GM19467 (cell line): ENCODE measurements around the gene KCNN3.

Source experiments
- ATAC-seq: cut with Tn5 transposase; IDR thresholded peaks from one replicate; pipeline ENCODE4 v1.9.1; 2021; ENCODE audit warnings: mild to moderate bottlenecking, moderate library complexity; ENCODE audit not compliant: unreplicated experiment

KCNN3 gene

DNA sequence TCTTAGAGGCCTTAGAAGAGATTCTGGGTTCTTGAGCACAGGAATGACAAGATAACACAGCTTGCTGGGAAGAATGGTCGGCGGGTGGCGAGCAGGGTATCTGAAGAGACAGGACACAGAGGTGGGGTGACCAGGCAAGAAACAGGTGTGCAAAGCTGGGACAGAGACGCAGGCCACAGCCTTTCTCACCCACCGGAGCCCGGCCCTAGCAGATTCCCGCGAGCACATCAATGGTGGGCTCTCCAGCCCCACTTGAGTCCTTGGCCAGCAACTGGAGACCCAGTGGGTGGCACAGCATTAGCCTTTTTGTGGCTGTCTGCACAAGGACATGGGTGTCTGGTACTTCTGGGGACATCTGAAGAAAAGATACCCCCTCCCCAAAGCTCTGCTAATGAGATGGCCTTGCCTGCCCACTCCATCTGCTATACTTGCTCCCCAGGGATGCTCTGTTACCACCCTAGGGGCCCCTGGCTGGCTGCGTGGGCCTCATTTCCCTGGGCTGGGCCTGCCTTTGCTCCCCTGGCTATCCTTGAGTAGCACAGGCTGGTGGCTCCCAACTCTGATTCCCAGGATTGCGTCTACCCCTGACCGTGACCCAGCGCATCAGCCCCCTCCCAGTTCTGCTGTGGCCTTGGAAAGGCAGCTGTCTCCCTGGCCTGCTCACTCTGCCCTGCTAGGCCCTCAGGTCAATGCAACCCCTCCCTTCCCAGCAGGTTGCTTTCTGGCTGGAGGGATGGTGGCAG lies 134.8 kb downstream of the KCNN3 start:
- no peak for ATAC-seq

DNA sequence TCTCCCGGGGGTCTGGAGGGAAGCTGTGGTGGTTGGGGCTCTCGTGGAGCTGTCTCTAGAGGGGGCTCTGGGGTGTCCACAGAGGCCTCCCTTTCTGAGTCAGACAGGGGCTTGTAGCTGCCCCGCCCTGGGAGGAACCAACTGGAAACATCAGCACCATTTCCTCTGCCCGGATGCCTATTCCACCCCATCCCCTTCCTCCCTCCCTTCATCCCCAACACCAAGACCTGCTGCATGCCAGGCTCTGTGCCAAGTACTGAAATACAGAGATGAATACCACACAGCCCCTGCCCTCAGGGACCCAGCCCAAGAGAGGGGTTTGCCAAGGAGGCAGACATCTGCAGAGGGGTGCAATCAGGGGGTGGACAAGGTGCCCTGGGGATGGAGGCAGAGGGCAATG lies 136.5 kb downstream of the KCNN3 start:
- no peak for ATAC-seq

DNA sequence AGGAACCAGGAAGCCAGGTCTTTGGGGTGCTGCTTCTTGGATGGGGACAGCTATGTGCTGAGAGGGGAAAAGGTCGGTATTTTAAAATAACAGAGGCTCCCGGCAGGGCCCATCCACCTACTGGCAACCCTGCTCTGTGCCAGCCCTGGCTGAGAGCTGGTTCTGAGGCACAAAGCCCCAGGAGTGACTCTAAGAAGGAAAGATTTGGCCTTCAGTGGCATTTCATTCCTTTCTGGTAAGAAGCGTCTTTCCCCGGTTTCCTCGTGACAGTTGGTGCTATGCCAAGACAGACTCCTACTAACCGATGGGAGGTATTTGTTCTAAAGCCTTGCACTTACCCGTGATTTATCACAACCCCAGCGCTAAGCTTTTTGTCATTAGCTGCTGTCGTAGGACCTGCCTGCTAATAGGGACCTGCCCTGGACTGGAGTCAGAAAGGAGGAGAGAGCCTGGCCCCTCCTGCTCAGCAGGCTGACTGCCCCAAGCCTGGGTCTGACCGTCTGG lies 139.0 kb downstream of the KCNN3 start:
- no peak for ATAC-seq

DNA sequence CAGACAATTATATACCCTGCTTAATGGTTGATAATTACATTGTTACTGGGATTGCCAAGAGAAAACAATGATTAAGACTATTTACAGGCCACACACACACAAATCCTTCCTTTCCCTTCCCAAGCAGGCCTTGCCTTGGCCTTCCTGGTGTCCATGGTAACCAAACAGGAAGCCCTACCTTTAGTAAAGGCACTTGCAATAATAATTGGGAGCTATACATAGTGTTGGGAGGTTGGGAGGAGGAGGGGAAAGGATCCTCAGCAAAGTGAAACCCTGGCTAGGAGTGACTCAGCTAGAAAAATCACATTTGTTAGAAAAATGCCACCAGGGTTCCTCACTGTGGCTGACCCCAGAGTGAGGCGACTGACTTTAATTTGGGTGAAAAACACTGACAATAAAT lies 139.8 kb downstream of the KCNN3 start:
- no peak for ATAC-seq

DNA sequence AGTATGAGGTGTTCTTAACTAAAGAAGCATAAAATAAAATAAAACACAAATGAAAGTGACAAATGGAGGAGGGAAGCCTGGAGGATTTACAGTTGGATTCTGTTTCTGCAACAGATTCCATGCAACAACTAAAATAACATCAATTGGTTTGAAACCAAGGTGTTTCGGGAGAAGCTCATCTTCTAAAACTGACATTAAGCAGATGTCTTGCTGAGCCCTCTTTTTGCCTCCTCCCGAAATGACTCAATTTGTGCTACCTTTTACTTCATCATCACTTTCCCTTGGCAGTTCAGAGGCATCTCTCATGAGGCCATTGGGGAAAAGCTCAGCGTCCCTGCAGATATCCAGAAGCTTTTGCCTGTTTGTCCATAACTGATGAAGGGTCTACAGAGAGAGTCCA lies 140.5 kb downstream of the KCNN3 start:
- ATAC-seq, result no peak

DNA sequence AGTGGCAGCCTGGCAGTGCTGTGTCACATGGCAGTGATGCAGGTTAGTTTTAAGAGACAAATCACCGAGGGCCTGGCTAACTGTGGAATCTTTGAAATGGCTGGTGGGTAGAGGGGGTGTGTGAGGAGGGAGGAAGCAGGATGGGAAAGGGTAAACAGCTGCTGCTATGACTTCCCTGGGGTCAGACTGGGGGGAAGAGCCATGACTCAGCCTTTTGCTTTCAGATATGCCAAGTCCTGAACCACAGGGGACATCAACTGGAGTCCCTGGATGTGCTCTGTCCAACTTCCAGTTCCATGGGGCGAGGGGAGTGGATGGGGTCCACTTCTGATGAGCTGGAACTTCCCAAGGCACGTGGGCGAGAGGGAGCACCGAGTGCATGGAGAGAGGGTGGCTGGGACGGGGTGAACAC lies 141.0 kb downstream of the KCNN3 start:
- no peak for ATAC-seq

DNA sequence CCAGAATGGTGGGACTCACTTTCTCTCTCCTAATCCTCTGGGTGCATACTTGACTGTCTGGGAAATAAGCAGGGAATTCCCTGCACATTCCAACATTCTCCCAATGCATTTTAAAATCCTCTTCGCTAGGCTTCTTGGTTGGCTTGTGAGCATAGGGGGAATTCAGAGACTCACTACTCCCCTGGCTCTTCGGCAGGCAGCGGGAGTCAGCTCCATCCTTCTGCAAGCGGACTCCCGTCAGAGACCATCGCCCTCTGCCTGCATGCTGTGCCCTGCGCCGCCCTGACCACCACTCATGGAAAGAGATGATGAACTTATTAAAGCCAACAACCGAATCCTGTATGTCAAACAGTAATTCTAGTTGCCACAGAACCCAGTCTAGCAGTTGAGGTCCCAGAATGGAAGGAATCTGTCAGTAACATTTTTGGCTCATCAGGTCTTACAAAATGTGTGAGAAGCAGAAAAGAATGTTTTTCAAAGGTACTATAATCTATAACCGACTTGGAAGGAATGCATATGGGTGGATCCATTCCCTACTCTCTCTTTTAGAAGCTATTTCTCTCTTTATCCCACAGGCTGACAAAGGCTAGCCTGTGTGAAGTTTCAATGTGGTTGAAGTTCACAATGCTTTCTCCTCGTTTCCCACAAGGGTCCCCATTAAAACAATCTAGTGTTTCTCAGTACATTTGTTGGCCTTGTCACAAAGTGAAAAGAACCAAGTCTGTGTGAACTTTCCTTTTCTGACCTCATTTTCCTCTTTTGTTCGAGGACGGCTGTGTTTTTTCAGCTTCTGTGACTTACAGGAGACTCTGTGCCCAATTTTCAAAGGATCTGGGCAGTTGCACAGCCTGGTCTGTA lies 143.0 kb downstream of the KCNN3 start:
- no peak for ATAC-seq

DNA sequence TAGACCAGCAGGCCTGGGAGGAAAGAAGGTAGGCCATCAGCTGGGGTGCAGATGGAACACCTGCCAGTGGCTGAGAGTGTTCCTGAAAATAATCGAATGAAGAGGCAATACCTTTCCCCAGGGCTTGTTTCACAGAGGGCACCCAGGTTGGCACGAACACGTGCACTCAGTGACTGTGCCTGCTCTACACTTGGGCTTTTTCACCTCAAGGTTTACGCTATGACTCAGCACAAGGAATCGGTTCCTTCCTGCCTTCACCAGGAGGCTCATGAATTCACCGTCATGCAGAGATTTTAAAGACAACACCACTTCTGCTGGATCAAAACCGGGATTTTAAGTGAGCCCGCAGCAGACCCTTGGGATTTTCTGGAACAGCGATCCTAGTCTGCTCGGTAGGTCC lies 143.6 kb downstream of the KCNN3 start:
- no peak for ATAC-seq

DNA sequence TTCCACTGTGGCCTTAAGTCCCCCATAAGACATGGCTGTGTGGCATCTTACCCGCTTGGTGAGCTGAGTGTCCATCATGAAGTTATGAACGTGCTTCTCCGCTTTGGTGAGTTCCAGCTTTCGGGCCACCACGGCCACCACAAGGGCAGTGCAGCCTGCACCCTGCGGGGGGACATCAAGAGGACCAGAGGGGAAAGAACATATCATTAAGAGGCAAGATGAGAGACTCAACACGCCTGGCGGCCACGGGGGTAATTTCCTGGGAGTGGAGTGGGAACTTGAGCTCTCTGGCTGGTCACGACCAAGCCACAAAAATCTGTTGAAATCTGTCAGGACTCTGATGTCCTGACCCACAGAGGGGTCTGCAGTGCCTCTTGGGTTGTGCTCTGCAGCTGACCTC lies 144.2 kb downstream of the KCNN3 start:
- no peak for ATAC-seq

DNA sequence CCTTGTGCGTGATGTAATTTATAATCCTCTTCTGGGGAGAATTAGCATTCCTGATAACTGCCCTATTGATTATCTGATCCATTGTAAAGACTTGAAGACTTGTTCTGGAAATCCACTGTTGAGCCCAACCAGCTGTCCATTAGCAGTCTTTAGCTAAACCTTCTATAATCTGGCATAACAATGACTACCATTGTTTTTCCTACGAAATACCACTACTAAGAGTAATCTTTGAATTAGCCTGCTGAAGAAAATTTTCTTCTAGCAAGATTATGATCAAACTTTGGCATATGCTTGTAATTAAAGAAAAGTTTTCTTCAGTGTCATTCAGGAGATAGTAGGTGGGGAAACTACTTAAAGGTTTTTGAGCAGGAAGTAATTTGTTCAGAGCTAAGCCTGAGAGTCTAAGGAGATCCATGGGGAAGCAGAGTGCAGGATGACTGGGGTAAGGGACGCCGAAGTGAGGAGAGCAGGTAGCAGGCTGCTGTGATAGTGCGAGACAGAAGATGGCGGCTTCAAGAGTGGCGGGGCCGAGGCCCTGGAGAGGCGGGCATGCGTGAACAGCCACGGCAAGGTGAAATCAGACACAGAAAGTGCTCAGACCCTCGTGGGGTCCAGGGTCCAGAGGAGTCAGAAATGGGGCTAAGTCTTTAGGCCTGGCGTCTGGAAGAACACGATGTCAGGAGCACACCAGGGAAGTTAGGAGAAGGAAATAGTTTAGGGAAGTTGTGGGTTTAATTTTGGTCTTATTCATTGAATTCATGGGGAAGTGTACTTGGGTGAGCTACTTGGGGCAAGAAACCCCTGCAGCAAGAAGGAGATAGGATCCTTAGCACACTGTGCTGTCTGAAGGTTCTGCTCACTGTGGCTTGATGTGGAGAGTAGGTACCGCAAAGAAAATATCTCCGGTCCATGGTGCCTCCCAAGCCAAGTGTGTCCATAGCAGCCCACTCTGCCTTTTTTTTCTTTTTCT lies 149.5 kb downstream of the KCNN3 start:
- ATAC-seq, result no peak

DNA sequence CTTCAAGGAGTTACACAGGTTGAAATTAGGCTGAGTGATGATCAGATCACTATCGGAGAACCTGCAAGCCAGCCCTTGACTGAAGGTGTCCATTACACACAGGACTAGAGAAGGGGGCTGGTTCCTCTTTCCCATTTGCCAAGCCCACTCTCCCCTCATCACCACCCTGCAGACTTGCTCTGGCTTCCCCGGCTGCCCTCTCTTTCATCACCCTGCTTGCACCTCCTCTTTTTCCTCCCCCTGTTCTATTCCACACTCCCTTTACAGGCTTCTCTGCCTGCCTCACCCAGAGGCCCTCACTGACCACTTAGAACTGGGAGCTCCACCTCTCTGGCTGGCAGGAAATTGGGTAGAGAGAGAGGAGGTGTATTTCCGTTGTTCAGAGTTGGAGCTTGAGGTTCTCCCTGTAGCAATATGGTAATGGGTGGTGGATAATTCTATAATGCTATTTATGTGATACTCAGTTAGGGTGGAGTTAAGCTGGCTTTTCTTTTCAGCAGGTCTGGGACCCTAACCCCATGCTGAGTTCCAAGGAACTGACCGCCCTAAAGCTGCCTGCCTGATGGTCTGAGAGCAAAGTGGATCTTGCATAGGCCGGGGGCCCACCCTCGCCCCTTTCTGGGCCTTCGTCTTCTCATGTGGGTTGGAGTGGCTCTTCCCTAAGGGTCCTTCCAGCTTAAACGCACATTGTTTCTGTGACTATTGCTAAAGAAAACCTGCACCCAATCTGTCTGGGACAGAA lies 150.3 kb downstream of the KCNN3 start:
- no peak for ATAC-seq

DNA sequence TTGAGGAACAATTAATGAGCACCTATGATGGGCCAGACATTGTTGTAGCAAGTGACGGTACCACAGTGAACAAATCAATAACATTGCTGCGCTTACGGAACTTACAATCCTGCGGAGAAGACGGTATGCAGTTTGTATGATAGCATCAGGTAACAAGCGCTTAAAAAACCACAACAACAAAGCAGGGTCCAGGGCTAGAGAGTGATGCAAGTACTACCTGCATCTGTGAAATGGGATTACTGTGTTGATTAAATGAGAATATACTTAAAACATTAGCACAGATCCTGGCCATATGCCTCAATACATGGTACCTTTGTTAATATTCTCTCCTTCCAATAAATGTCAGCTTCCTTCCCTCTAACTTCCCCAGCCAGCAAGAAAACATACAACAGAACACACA lies 151.5 kb downstream of the KCNN3 start:
- no peak for ATAC-seq

DNA sequence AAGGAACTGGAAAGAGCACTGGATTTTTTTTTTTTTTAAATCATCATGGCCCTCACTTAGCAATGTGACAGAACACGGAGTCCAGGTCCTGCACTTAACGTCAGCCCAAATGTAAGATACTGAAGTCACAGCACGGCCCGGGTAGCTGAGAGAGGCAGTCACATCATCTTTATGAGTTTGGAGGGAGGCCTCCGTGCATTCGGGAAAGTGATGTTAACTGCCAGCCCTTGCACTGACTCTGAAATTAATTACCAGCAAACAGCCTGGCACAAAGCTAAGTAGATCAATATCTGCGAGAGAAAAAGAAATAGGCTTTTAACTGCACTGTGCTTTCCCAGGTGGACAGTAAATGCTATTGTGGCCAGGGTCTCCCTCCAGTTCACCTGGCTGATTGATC lies 152.6 kb downstream of the KCNN3 start:
- no peak for ATAC-seq

DNA sequence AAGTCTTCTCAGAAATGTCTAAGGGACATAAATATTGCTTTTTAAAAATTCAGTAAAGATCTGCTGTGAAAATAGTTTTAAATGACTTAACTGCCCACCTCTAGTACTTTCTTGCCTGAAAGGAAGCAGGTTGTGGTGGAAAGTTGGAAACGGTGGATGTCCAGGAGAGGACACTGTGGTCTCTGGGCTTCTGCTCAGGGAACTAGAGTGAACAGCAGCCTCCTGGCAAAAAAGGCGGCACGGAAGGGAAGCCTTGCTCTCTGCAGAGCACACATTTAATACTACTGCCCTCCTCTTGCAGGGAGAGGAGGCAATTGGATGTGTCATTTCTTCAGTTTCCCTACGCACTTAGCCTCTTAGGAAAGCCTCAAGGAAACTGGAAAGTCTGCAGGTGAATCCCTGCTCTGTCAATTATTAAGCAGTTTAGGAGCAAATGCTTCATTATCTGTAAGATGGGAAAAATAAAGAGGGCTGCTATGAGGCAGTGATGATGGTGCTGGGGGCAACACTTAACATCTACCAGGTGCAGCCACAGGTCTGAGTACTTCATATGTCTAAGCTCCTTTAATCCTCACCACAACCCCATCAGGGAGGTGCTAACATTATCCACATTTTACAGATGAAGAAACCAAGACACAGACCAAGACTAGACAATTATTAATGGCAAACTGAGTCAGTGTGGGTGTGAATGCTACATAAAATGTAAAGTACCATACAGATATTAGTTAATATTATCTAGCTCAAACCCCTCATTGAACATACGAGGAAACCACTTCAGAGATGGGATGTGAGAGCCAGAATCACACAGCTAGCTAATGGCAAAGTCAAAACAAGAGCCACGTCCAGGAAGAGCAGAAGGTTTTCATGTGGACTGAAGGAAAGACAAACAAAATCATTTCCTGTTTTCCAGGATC lies 153.2 kb downstream of the KCNN3 start:
- ATAC-seq, result no peak

DNA sequence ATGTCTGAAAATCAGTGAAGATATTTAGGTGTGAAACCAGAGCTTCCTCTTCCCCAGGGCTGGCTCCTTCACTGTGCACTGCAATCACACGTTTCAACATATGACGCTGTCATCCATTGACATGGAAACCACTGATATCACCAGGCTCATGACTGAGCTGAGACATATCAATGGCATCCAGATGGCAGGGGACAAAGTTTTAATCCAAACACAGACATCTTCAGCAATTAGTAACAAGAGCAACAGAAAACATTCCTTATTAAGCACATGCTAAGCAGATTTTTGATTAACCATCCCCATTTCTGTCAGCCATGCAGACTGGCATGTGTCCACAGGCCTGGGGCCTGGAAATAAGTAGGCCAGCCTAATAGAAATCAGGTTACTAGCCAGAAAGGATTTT lies 154.1 kb downstream of the KCNN3 start:
- ATAC-seq, result no peak

DNA sequence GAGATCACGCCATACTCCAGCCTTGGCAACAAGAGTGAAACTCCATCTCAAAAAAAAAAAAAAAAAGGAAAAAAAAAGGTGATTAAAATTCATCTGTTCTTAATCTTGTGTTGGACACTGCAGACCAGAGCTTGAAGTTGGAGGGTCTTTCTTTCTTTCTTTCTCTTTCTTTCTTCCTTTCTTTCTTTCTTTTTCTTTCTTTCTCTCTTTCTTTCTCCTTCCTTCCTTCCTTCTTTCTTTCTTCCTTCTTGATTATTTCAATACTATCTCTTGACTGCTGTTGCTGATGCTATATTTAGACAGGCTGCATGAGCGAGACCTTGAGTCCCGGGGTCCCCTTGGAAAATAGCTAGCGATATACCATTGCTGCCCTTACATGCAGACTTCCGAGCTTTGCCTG lies 154.7 kb downstream of the KCNN3 start:
- no peak for ATAC-seq

DNA sequence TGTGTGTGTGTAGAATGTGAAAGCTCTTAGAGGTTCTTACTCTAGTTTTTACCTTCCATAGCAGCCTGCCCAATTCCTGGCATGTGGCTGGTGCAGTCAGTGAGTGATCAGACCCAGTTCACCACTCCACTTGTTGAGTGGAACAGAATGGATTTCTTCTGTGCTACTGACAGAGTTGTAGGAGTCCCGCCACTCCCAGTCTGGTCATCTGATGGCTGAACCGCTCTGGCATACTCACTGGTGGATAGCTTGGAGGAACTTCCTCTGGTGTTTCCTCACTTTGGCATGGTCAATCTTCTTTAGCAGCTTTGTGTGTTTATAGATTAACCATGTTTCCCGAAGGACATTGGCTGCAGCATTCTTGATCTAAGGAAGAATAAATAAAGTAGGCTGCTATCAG lies 155.4 kb downstream of the KCNN3 start:
- no peak for ATAC-seq

DNA sequence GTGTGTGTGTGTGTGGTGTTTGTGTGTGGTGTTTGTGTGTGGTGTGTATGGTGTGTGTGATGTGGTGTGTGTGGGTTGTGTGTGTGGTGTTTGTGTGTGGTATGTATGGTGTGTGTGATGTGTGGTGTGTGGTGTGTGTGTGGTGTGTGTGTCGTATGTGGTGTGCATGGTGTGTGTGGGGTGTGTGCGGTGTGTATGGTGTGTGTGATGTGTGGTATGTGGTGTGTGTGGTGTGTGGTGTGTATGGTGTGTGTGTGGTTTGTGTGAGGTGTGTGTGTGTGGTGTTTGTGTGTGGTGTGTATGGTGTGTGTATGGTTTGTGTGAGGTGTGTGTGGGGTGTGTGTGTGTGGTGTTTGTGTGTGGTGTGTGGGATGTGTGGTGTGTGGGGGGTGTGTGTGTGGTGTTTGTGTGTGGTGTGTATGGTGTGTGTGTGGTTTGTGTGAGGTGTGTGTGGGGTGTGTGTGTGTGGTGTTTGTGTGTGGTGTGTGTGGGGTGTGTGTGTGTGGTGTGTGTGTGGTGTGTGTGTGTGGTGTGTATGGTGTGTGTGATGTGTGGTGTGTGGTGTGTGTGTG lies 155.9 kb downstream of the KCNN3 start:
- no peak for ATAC-seq

DNA sequence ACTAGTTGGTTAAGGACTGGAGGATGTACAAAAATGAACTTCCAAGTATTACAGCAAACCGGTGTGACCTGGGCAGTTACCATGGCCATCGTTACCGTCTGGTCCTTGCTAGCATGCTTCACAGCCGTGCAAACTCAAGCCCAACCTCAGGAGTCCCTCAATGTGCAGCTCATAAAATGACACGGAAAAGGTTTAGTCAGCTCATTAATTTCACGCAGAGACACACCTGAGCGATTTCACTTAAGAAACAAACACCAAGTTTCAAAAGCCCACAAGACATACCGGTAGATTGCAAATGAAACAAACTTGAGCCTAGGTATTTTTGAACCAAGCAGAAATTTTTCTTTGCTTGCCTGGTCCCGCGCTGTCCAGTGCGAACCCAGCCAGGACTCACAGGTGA lies 157.1 kb downstream of the KCNN3 start:
- no peak for ATAC-seq
